GM12878 (cell line): ENCODE data around the gene EIF4H. TPM values are rescaled to one million over a fixed set of nuclear protein-coding genes. Genes with fewer than 3 reads are reported as not detected.

Experiments
- ATAC-seq: fragments of 200-7000 bp; cut with Tn5 transposase; 3 replicates; pipeline ENCODE4 v1.9.1; 2020; ENCODE audit warnings: mild to moderate bottlenecking, moderate library complexity
- BruUV-seq: library from RNA; stranded (reverse); fragments of 400-500 nt; replicated peaks from 2 replicates; lab custom pipeline; 2021; lab: Mats Ljungman, UMichigan
- CTCF ChIA-PET: fragments of 300-600 bp; sonication (Branson Sonifier 250); formaldehyde crosslinking; extraction: SDS; loops from one replicate; lab custom pipeline; 2021; ENCODE audit warnings: inconsistent platforms; lab: Yijun Ruan, JAX
- POLR2A ChIA-PET: fragments of 350-600 bp; formaldehyde crosslinking; extraction: SDS; loops from one replicate; lab custom pipeline; 2021; ENCODE audit warnings: inconsistent platforms; lab: Charles Lee
- RAD21 ChIA-PET: fragments of 300-600 bp; sonication (Branson Sonifier 250); formaldehyde crosslinking; loops from one replicate; lab custom pipeline; 2023; ENCODE audit warnings: antibody characterized with exemption; ENCODE audit not compliant: unreplicated experiment; lab: Charles Lee
- SMC1A ChIA-PET: fragments of 300-600 bp; sonication (Branson Sonifier 250); formaldehyde crosslinking; loops from one replicate; lab custom pipeline; 2023; ENCODE audit not compliant: unreplicated experiment, uncharacterized antibody; lab: Charles Lee
- DNase-seq: peaks from one replicate; pipeline ENCODE4 v3.0.0-alpha.2; 2011; ENCODE audit warnings: low read depth, low spot score
- FAIRE-seq: peaks from 3 replicates; lab custom pipeline; 2011; peaks lifted over from hg19 to GRCh38; lab: Jason Lieb, UNC
- H2AFZ ChIP-seq: 2 replicates; pipeline ENCODE4 v1.6.0; 2011; ENCODE audit warnings: low read depth, low read length, control low read depth; ENCODE audit not compliant: control insufficient read depth
- H3K27ac ChIP-seq: 2 replicates; pipeline ENCODE4 v1.5.1; 2011; ENCODE audit warnings: control low read depth; ENCODE audit not compliant: control insufficient read depth, insufficient read depth
- H3K27me3 ChIP-seq, 2 experiments: replicated peaks in 1 of 2; 2 replicates each; pipeline versions ENCODE4 v1.6.0 to v1.6.1; 2011; ENCODE audit warnings: low read length in 1 of 2; ENCODE audit not compliant: control insufficient read depth in 2 of 2, insufficient read depth in 2 of 2
- H3K36me3 ChIP-seq, 2 experiments: 2 replicates each; pipeline ENCODE4 v1.5.1; 2011; ENCODE audit warnings: low read length in 1 of 2; ENCODE audit not compliant: control insufficient read depth in 2 of 2, insufficient read depth in 2 of 2
- H3K4me1 ChIP-seq: 2 replicates; pipeline ENCODE4 v1.6.1; 2011; ENCODE audit warnings: mild to moderate bottlenecking, low read length, moderate library complexity, mixed read lengths; ENCODE audit not compliant: control insufficient read depth, insufficient read depth
- H3K4me2 ChIP-seq: 2 replicates; pipeline ENCODE4 v1.6.0; 2011; ENCODE audit warnings: control low read depth; ENCODE audit not compliant: control insufficient read depth, insufficient read depth
- H3K4me3 ChIP-seq: fragments of 200-600 bp; sonication (generic); 2 replicates; pipeline ENCODE4 v1.5.1; 2016
- H3K79me2 ChIP-seq: 2 replicates; pipeline ENCODE4 v1.6.0; 2011; ENCODE audit warnings: low read length; ENCODE audit not compliant: control insufficient read depth, insufficient read depth
- H3K9ac ChIP-seq: 2 replicates; pipeline ENCODE4 v1.8.0; 2011; ENCODE audit warnings: low read length, control low read depth, mixed read lengths; ENCODE audit not compliant: control insufficient read depth, insufficient read depth
- H3K9me3 ChIP-seq: replicated peaks from 3 replicates; pipeline ENCODE4 v1.5.1; 2011; ENCODE audit warnings: mild to moderate bottlenecking, low read length; ENCODE audit not compliant: control insufficient read depth, insufficient read depth
- H4K20me1 ChIP-seq: 2 replicates; pipeline ENCODE4 v1.6.0; 2011; ENCODE audit not compliant: control insufficient read depth, insufficient read depth
- IKZF2 ChIP-seq, 2 experiments: fragments of 450-650 bp; IDR thresholded peaks; 2 replicates each; pipeline ENCODE4 v1.6.1; 2017; ENCODE audit warnings: mild to moderate bottlenecking in 2 of 2, moderate library complexity in 2 of 2
- POLR2A ChIP-seq: IDR thresholded peaks from 2 replicates; pipeline ENCODE4 v1.6.1; 2011; ENCODE audit warnings: low read depth, mild to moderate bottlenecking, low read length
- RELA ChIP-seq: fragments of 450-650 bp; IDR thresholded peaks from 2 replicates; pipeline ENCODE4 v1.8.0; 2014; ENCODE audit warnings: borderline replicate concordance; ENCODE audit not compliant: partially characterized antibody
- WGBS: methylation state at CpG from one replicate; pipeline ENCODE4 v1.1.6; 2016; ENCODE audit warnings: low lambda C conversion rate; ENCODE audit not compliant: insufficient replicate concordance, insufficient coverage; ENCODE audit errors: missing lambda C conversion rate; 5-methylcytosine and 5-hydroxymethylcytosine counted together
- in situ Hi-C: fragments of 300-500 bp; cut with MboI; formaldehyde crosslinking; loops from 9 replicates; pipeline ENCODE4 v1.14.3; 2018; ENCODE audit warnings: mixed read lengths
- intact Hi-C: fragments of 100-400 bp; cut with micrococcal nuclease; formaldehyde crosslinking; loops from one replicate; pipeline ENCODE4 v1.14.2; 2022; ENCODE audit not compliant: unreplicated experiment
- polyA plus RNA-seq, 11 experiments: library from polyadenylated mRNA; depleted of rRNA in 4 of 11; unstranded in 6 of 11; stranded (reverse) in 5 of 11; fragments of >200 nt; fragmentation: Nextera tagmentation in 4 of 11; fragmentation: Illumina TruSeq in 1 of 11; extraction: Ambion mirVana in 4 of 11; extraction: Trizol in 1 of 11; gene quantifications; 1 replicate in 1 of 11; 2 replicates in 10 of 11; pipeline versions ENCODE4 v1.2.1 to v1.2.3, GENCODE V29; 2011 to 2016; ENCODE audit warnings: inconsistent platforms in 2 of 11, missing spikeins in 2 of 11, low read depth in 1 of 11
- total RNA-seq, 4 experiments: library from RNA; depleted of rRNA in 3 of 4; stranded (reverse); fragments of >200 nt in 3 of 4; fragmentation: Illumina TruSeq in 1 of 4; extraction: Trizol in 1 of 4; gene quantifications; 2 replicates each; pipeline versions ENCODE4 v1.2.1 to v1.2.3, GENCODE V29; 2013 to 2021

Gene EIF4H
- total and polyA plus RNA-seq, 10 of the 15 experiments (the other 5 are each of a cell fraction or from before 2014, with no cell fraction given), result 9.9 to 443 (median 258) TPM

DNA sequence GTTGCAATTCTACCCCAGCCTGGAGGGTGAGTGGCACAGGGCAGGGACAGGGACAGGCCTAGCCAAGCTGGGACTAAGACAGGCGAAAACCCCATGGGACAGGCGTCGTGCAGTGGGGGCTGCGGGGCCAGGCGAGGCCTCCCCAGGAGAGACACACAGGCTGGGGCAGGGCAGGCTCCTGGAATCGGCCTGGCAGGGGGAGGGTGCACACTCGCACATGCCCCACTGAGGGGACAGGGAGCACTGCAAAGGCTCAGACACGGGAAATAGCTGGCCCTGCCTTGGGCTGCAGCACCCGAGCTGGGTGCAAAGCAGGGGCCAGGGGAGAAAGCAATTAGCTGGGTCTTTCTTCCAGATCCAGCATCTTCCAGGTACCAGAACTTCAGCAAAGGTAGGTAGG, 46.1 kb downstream of the EIF4H start:
- intact Hi-C loops (no loop called here), in situ Hi-C loops (no loop called here)
- ChIA-PET SMC1A (interaction anchor here (1.4 kb wide), 1 partner anchor 9 kb away, joined by 7 read pairs; no protein-coding TSS in a partner anchor), CTCF (interaction anchor here (0.8 to 2.4 kb wide), 3 partner anchors 12 to 181 kb away, joined by 3 to 17 read pairs (median 6); no protein-coding TSS in a partner anchor), RAD21 (interaction anchor here (1.1 to 2.5 kb wide), 5 partner anchors 10 to 65 kb away, joined by 3 to 12 read pairs (median 3); partner anchors contain the start of gene LAT2), POLR2A (interaction anchor here (1.1 to 2.3 kb wide), 3 partner anchors 9 to 11 kb away, joined by 3 to 11 read pairs (median 8); partner anchors contain the start of gene LAT2)
- Histone ChIP-seq H3K9ac (no peak overlapping the region), H3K36me3 (peaks cover 29 to 44% of the 10 kb centered on the region in 2 experiments), H3K79me2 (peaks cover 34% of the 10 kb centered on the region), H2AFZ (no peak overlapping the region), H3K27me3 (no peaks in the 10 kb centered on the region), H3K4me3 (no peak overlapping the region), H3K27ac (no peak overlapping the region; the same call in 1 of the 2 replicates), H3K4me2 (no peak overlapping the region), H4K20me1 (no peaks in the 10 kb centered on the region), H3K4me1 (peaks cover 34% of the 10 kb centered on the region), H3K9me3 (no peaks in the 10 kb centered on the region; the same call in 2 of the 3 replicates)
- BruUV-seq, result no TSS peak
- DNase-seq (no peak), FAIRE-seq (no peak), ATAC-seq (no peak)
- no peak for TF ChIP-seq IKZF2 (IDR thresholded peaks at IDR 0.05)
- TF ChIP-seq POLR2A, result peak; percentile 30; the same call in 1 of the 2 replicates
- 67% methylated on average over 8 of the region's 9 CpGs for WGBS

DNA sequence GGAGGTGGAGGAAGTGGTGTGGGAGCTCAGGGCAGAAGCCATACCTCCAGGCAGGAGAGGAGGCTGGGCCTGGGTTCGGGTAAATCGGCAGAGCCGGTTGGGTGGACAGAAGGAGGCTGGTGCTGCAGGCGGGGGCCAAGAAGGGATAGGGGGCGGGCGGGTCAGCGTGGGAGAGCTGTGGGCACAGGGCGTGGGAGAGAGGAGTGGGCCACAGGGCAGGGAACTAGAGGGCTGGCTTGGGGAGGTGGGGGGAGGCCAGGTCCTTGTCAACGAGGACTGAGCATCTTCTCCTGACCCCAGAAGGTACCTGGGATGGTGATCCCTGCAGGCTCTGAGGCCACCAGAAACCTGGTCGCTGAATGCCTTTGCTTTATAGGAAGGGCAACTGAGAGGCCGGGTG, 47.6 kb downstream of the EIF4H start:
- no peak overlapping the region for H2AFZ ChIP-seq
- ATAC-seq (no peak), FAIRE-seq (no peak), DNase-seq (no peak)
- peaks cover 21% of the 10 kb centered on the region for H3K79me2 ChIP-seq
- H3K4me1 ChIP-seq, result peaks cover 24% of the 10 kb centered on the region
- no TSS peak for BruUV-seq
- no peak overlapping the region for H3K9ac ChIP-seq
- ChIA-PET RAD21 (interaction anchor here (2.5 kb wide), 1 partner anchor 11 kb away, joined by 12 read pairs; the partner anchor contains the start of gene LAT2), POLR2A (no interaction called here), CTCF (no interaction called here), SMC1A (no interaction called here)
- intact Hi-C loops (no loop called here), in situ Hi-C loops (no loop called here)
- no peak overlapping the region for H3K27ac ChIP-seq
- no peaks in the 10 kb centered on the region for H3K27me3 ChIP-seq
- no peaks in the 10 kb centered on the region; the same call in 2 of the 3 replicates for H3K9me3 ChIP-seq
- peaks cover 33 to 44% of the 10 kb centered on the region in 2 experiments for H3K36me3 ChIP-seq
- H4K20me1 ChIP-seq, result no peaks in the 10 kb centered on the region
- 78% methylated on average over 11 of the region's 11 CpGs for WGBS
- no peak overlapping the region for H3K4me2 ChIP-seq
- TF ChIP-seq POLR2A (peak; percentile 52; the same call in 1 of the 2 replicates), RELA (no peak)
- H3K4me3 ChIP-seq, result no peak overlapping the region
